Liver (tissue), 3 donors: ENCODE results near the gene RPL23.

Source experiments
- EGR1 ChIP-seq, 2 donors: IDR thresholded peaks; 2 replicates each; pipeline ENCODE4 v1.6.1; 2016 to 2018; ENCODE audit warnings: antibody characterized with exemption in 2 of 2, low read depth in 2 of 2
- FOXA1 ChIP-seq: IDR thresholded peaks from 2 replicates; pipeline ENCODE4 v1.6.1; 2016; ENCODE audit warnings: antibody characterized with exemption
- GABPA ChIP-seq, 2 donors: IDR thresholded peaks in 1 of 2; conservative IDR thresholded peaks in 1 of 2; 2 replicates each; pipeline ENCODE4 v1.6.1; 2016; ENCODE audit warnings: antibody characterized with exemption in 2 of 2, mild to moderate bottlenecking in 1 of 2, moderate library complexity in 1 of 2
- REST ChIP-seq: IDR thresholded peaks from 2 replicates; pipeline ENCODE4 v1.6.1; 2016; ENCODE audit warnings: antibody characterized with exemption, mild to moderate bottlenecking
- SP1 ChIP-seq: IDR thresholded peaks from 2 replicates; pipeline ENCODE4 v1.6.1; 2018; ENCODE audit warnings: antibody characterized with exemption, mild to moderate bottlenecking
- TAF1 ChIP-seq: conservative IDR thresholded peaks from 2 replicates; pipeline ENCODE4 v1.6.1; 2016; ENCODE audit warnings: antibody characterized with exemption, mild to moderate bottlenecking
- TF ChIP-seq, protein P1 (sequence below): fragments of 150-350 bp; IDR thresholded peaks from 2 replicates; pipeline ENCODE4 v1.5.1; 2017; ENCODE audit warnings: improper control_type of control experiment, low read depth, low read length; ENCODE audit not compliant: missing input control
- donor health status: healthy.
- donor health status: healthy.

- TF ChIP-seq SP1 (peak; percentile 76), REST (peak; percentile 30), TAF1 (no peak), GABPA (IDR thresholded peaks at IDR 0.05 in 1 of 2, conservative IDR thresholded peaks at IDR 0.05 in 1 of 2) (peak; percentile 45 to 68), EGR1 (IDR thresholded peaks at IDR 0.05; ENCODE audit: low read depth in 2 of 2) (peak; percentile 80 to 88), FOXA1 (no peak)
- TF ChIP-seq, protein P1, sequence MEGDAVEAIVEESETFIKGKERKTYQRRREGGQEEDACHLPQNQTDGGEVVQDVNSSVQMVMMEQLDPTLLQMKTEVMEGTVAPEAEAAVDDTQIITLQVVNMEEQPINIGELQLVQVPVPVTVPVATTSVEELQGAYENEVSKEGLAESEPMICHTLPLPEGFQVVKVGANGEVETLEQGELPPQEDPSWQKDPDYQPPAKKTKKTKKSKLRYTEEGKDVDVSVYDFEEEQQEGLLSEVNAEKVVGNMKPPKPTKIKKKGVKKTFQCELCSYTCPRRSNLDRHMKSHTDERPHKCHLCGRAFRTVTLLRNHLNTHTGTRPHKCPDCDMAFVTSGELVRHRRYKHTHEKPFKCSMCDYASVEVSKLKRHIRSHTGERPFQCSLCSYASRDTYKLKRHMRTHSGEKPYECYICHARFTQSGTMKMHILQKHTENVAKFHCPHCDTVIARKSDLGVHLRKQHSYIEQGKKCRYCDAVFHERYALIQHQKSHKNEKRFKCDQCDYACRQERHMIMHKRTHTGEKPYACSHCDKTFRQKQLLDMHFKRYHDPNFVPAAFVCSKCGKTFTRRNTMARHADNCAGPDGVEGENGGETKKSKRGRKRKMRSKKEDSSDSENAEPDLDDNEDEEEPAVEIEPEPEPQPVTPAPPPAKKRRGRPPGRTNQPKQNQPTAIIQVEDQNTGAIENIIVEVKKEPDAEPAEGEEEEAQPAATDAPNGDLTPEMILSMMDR = no peak
Measured at GRCh38 chr17:38799501-38800236, 53.9 kb downstream of the RPL23 start, which contains the start of gene PIP4K2B.
